ENCODE data around the gene BEAN1.

DNA sequence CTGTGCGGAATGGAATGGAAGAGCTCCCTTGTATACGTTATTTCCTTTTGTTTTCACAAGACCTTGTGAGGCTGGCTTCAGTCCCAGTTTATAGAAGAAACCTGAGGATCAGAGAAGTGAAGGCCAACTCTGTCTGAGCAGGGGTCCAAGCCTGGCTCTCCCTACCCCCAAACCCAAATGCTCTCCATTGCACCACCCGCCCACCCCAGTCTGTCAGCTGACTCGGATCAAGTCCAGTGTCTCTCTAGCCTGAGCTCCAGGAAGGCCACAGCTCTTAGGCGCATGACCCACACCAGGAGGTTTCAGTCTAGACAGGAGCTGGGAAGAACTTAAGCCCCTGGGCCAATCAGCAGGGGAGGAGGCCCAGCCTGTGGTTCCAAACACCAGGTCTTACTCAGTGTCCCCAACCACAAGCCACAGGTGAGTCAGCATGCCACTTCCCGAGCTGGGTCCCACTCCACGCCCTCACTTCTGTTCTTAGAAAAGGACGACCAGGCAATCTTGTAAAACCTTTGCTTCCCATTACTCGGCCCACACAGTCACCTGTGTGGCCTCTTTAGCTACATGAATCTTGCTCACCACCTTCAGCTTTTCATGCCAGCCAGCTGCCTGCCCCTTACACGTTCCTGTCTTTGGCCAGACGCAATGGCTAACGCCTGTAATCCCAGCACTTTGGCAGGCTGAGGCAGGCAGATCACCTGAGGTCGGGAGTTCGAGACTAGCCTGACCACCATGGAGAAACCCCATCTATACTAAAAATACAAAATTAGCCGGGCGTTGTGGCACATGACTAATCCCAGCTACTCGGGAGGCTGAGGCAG is 95.1 kb downstream of the BEAN1 start:
- TF ChIP-seq, protein P1, sequence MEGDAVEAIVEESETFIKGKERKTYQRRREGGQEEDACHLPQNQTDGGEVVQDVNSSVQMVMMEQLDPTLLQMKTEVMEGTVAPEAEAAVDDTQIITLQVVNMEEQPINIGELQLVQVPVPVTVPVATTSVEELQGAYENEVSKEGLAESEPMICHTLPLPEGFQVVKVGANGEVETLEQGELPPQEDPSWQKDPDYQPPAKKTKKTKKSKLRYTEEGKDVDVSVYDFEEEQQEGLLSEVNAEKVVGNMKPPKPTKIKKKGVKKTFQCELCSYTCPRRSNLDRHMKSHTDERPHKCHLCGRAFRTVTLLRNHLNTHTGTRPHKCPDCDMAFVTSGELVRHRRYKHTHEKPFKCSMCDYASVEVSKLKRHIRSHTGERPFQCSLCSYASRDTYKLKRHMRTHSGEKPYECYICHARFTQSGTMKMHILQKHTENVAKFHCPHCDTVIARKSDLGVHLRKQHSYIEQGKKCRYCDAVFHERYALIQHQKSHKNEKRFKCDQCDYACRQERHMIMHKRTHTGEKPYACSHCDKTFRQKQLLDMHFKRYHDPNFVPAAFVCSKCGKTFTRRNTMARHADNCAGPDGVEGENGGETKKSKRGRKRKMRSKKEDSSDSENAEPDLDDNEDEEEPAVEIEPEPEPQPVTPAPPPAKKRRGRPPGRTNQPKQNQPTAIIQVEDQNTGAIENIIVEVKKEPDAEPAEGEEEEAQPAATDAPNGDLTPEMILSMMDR (IDR thresholded peaks at IDR 0.05; ENCODE audit: insufficient read depth, low read depth, low read length): no peak
- no peak for TF ChIP-seq EZH2 (IDR thresholded peaks at IDR 0.05; ENCODE audit: insufficient read depth, low read length)

All from astrocyte (in vitro differentiated cells and primary cell).